GM21786 (cell line): ENCODE results near the gene PTPMT1.
A peak's percentile ranks its signal among the peaks of the same experiment; 100 is the strongest.

Experiments
- ATAC-seq: cut with Tn5 transposase; IDR thresholded peaks from one replicate; pipeline ENCODE4 v1.9.1; 2021; ENCODE audit not compliant: unreplicated experiment

Gene PTPMT1

GRCh38 chr11:47605921-47606320 is 40.5 kb downstream of the PTPMT1 start:
- no peak for ATAC-seq

GRCh38 chr11:47606731-47607130 is 41.3 kb downstream of the PTPMT1 start:
- no peak for ATAC-seq

- no peak for ATAC-seq
These were observed 42.0 kb downstream of the PTPMT1 start for GRCh38 chr11:47607380-47607779.

- no peak for ATAC-seq
These were observed 44.3 kb downstream of the PTPMT1 start for GRCh38 chr11:47609675-47610074.

- ATAC-seq, result peak; percentile 89
These were observed 46.0 kb downstream of the PTPMT1 start for GRCh38 chr11:47611348-47611794.

- ATAC-seq, result no peak
These were observed 49.9 kb downstream of the PTPMT1 start for GRCh38 chr11:47615249-47615648.

GRCh38 chr11:47616726-47617416 is 51.5 kb downstream of the PTPMT1 start:
- ATAC-seq, result no peak

GRCh38 chr11:47617417-47617809 is 52.0 kb downstream of the PTPMT1 start:
- no peak for ATAC-seq

GRCh38 chr11:47620836-47621378 is 55.5 kb downstream of the PTPMT1 start:
- ATAC-seq, result no peak
